ENCODE results near the gene SPIN2A. TPM values are rescaled to one million over a fixed set of nuclear protein-coding genes. Genes with fewer than 3 reads are reported as not detected.
A peak's percentile ranks its signal among the peaks of the same experiment; 100 is the strongest.
"Not testable (repeated sequence)": the region's sequence is repeated elsewhere in the genome, so short reads cannot be mapped to it uniquely, and the experiment has no call there.

Gene SPIN2A
- total RNA-seq, 2 donors from 2014 or later = 0.23 to 1.1 TPM

DNA sequence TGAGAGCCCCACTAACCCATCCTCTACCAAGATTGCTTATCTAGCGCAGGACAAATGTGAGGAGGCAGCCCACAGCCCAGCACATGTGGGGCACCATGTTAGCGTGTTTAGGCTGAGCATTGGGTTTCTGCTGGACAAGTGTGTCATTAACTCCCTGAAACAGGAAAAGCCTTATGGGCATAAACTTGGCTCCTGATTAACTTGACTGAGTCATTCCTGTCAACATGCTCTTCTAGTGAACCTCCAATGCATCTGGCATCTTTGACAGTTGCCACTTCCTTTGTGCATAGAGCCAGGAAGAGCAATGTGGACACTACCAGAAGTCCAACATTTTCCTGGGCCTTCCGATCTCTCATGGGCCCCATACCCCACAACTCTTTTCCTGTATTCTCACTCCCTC, 2.5 kb downstream of the SPIN2A start:
- Histone ChIP-seq H3K36me3 (no peaks in the 10 kb centered on the region), H3K27me3 (replicated peaks; ENCODE audit: insufficient read depth) (no peaks in the 10 kb centered on the region), H3K9me3 (no peaks in the 10 kb centered on the region), H3K4me3 (no peak overlapping the region), H3K27ac (no peak overlapping the region), H3K4me1 (replicated peaks) (no peaks in the 10 kb centered on the region)
- intact Hi-C loops (cut with DNase I) = no loop called here
- TF ChIP-seq POLR2AphosphoS5 (IDR thresholded peaks at IDR 0.05) (no peak), POLR2A (IDR thresholded peaks at IDR 0.05) (no peak)
- TF ChIP-seq, protein P1, sequence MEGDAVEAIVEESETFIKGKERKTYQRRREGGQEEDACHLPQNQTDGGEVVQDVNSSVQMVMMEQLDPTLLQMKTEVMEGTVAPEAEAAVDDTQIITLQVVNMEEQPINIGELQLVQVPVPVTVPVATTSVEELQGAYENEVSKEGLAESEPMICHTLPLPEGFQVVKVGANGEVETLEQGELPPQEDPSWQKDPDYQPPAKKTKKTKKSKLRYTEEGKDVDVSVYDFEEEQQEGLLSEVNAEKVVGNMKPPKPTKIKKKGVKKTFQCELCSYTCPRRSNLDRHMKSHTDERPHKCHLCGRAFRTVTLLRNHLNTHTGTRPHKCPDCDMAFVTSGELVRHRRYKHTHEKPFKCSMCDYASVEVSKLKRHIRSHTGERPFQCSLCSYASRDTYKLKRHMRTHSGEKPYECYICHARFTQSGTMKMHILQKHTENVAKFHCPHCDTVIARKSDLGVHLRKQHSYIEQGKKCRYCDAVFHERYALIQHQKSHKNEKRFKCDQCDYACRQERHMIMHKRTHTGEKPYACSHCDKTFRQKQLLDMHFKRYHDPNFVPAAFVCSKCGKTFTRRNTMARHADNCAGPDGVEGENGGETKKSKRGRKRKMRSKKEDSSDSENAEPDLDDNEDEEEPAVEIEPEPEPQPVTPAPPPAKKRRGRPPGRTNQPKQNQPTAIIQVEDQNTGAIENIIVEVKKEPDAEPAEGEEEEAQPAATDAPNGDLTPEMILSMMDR (IDR thresholded peaks at IDR 0.05) = no peak
- DNase-seq (ENCODE audit: low spot score) = no peak
- 95% methylated on average over 3 of the region's 3 CpGs for WGBS

DNA sequence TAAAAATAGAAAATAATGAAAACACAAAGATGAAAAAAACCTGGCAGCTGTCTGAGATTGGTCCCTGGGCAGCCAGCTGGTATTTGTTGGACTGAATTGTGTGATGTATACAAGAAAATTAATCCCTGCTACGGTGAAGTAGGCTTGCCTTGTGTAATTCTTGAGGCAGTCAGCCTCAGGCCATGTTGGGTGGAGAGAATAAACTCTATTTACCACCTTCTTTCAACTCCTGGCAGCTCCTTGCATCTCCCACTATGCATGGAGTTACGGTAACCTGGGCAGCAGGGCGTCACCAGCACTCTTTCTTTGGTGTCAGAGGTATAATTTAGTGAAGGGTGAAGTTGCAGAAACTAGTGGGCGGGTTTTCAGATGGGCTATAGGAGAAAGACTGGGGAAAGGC, 3.5 kb downstream of the SPIN2A start:
- Histone ChIP-seq H3K27me3 (replicated peaks; ENCODE audit: insufficient read depth) (no peaks in the 10 kb centered on the region), H3K36me3 (no peaks in the 10 kb centered on the region), H3K9me3 (no peaks in the 10 kb centered on the region), H3K4me1 (replicated peaks) (no peaks in the 10 kb centered on the region), H3K27ac (no peak overlapping the region), H3K4me3 (no peak overlapping the region)
- no peak for DNase-seq (ENCODE audit: low spot score)
- 76% methylated on average over 4 of the region's 4 CpGs for WGBS
- intact Hi-C loops (cut with DNase I) = no loop called here
- no peak for TF ChIP-seq POLR2AphosphoS5 (IDR thresholded peaks at IDR 0.05)
- no peak for TF ChIP-seq POLR2A (IDR thresholded peaks at IDR 0.05)

DNA sequence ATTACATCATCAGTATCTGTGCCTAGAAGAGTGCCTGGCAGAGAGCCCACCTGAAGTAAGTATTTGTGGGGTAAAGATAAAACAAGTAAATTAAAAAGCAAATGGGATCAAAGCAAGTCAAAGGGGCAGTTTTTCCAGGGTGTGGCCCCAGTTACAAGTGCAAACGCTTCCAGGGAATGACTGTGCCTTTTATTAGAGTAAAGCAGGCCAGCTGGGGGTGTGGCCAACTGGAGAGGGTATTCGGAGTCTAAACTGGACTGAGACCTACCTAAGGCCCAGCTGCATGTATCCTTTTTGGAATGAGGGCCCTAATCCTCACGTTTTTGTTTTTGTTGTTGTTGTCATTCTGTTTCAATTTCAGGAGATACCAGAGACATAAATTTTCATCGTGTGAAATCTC, 3.9 kb downstream of the SPIN2A start:
- 38% methylated on average over 4 of the region's 4 CpGs for WGBS
- H3K4me3 ChIP-seq; H3K36me3 ChIP-seq; H3K4me1 ChIP-seq (replicated peaks); H3K9me3 ChIP-seq; DNase-seq (ENCODE audit: low spot score); H3K27ac ChIP-seq; intact Hi-C loops (cut with DNase I); H3K27me3 ChIP-seq (replicated peaks; ENCODE audit: insufficient read depth): not testable (repeated sequence)

DNA sequence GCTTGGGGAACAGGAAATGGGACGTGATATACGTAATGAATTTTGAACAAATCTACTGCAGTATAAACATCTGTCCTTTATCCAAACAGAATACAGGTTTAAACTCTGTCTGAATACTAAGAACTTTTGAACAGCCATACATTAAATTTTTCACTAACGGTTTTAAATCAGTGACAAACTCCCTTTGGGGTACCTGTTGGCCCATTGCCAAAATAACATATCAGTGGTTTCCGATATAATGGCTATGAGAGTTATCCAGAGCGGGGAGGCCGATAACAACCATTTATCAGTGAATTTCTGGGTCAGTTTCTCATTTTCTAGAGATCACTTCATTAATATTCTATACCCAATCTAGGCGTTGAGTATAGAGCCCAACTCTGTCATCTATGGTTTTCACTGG, 5.2 kb downstream of the SPIN2A start:
- intact Hi-C loops (cut with DNase I) = no loop called here
- H3K9me3 ChIP-seq = no peaks in the 10 kb centered on the region

DNA sequence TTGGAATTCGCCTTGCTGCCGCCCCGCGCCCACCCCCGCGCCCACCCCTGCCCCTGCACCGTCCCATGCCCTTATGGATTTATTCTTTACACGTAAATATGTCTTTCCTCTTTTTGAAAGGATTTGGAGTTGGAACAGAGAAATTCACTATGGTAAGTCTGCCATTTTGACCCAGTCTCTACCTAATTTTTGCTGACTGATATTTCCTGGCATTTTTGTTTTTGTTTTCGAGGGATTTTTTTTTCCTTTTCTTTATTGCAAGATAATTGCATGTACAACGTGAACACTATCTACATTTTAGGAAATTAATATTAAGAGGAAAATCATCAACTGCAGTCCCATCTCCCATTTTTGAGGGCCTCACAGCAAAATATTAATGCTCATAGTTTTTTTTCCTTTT, 15.4 kb downstream of the SPIN2A start:
- H3K4me3 ChIP-seq = peak overlapping the region; percentile 43 to 44
- DNase-seq (ENCODE audit: low spot score) = no peak
- no peaks in the 10 kb centered on the region for H3K9me3 ChIP-seq
- intact Hi-C loops (cut with DNase I) = no loop called here
- H3K27ac ChIP-seq = peak overlapping the region in 1 of 2 donors; percentile 63
- TF ChIP-seq, protein P1 (IDR thresholded peaks at IDR 0.05) = no peak
- no peak for TF ChIP-seq POLR2AphosphoS5 (IDR thresholded peaks at IDR 0.05)
- no peak for TF ChIP-seq POLR2A (IDR thresholded peaks at IDR 0.05)
- no peaks in the 10 kb centered on the region for H3K36me3 ChIP-seq
- no peaks in the 10 kb centered on the region for H3K27me3 ChIP-seq (replicated peaks; ENCODE audit: insufficient read depth)
- WGBS = 7% methylated on average over 10 of the region's 10 CpGs
- H3K4me1 ChIP-seq (replicated peaks) = no peaks in the 10 kb centered on the region

More for the DNA sequence above, 5.2 kb downstream of the SPIN2A start:
- no peak overlapping the region for H3K4me3 ChIP-seq
- H3K36me3 ChIP-seq = no peaks in the 10 kb centered on the region
- 95% methylated on average over 7 of the region's 7 CpGs for WGBS
- H3K4me1 ChIP-seq (replicated peaks) = no peaks in the 10 kb centered on the region
- no peak for DNase-seq (ENCODE audit: low spot score)
- H3K27me3 ChIP-seq (replicated peaks; ENCODE audit: insufficient read depth) = no peaks in the 10 kb centered on the region
- TF ChIP-seq POLR2AphosphoS5 (IDR thresholded peaks at IDR 0.05) (no peak), POLR2A (IDR thresholded peaks at IDR 0.05) (no peak)
- TF ChIP-seq, protein P1 (IDR thresholded peaks at IDR 0.05) = no peak
- H3K27ac ChIP-seq = no peak overlapping the region

DNA sequence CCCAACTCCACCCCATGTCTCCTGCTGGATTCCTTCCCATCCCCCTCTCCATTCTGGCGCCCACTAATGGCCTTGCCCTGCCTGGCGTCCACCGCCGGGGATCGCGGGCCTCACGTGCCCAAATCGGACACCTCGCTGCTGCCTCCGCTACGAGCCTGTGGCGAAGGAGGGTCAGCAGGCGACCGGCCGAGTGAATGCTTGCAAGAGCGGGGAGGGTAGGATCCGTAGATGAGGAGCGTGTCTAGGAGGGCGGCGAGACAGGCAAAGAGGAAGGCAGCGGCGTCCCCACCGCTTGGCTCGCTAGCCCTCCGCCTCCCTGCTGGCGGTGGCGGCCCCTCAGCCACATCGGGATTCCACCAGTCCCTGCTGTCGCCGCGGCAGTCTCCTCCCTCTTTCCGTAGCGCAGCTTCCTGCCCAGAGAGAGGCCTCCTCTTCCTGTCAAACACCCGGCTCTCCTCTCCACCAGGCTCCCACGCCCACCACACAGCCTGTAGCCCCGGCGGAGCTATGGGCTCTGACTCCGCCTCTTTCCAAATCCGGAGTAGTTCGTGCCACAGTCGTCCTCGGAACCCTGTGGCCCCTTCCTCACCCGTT, 15.9 kb downstream of the SPIN2A start, which contains the start of gene SPIN2B:
Gene SPIN2B (minus strand): TSS at position 387 of the 594 bp plus-strand sequence.
- intact Hi-C loops (cut with DNase I) = no loop called here
- peak; percentile 68 for DNase-seq (ENCODE audit: low spot score)
- H3K4me3 ChIP-seq = peak within 1 kb of the TSS; percentile 43 to 44

DNA sequence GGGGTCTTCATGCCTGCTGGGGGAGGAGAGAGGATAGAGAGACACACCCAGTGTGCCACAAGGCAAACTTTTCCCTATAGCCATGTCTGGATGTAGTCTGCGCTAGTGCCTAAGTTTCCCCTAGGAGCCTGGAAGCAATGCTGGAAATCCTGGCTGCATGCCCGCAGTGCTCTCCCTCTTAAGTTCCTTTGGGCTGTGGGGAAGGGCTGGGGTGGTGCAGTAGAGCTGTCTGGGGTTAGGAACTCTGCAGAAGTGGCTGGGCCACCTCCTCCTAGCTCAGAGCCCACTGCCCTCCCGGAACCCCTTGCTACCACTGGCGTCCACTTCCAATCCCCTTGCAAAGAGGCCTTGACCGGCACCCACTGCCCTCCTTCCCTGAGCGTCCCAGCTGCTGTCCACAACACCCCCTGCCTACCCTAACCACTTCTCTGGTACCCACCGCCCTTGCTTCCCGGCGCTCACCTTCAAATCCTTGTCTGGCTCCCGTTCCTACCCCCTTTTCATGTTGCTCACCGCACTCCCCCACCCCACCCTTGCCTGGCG, 16.5 kb downstream of the SPIN2A start:
- intact Hi-C loops (cut with DNase I) = not testable (repeated sequence)
- peak overlapping the region; percentile 63 to 67 for H3K27ac ChIP-seq
- 1% methylated on average over 11 of the region's 12 CpGs for WGBS

More for the DNA sequence above, 15.9 kb downstream of the SPIN2A start, which contains the start of gene SPIN2B:
- no peaks in the 10 kb centered on the region for H3K9me3 ChIP-seq
- TF ChIP-seq POLR2AphosphoS5 (IDR thresholded peaks at IDR 0.05) (peak; percentile 66), POLR2A (IDR thresholded peaks at IDR 0.05) (peak; percentile 72)
- TF ChIP-seq, protein P1 (IDR thresholded peaks at IDR 0.05) = no peak
- no peaks in the 10 kb centered on the region for H3K4me1 ChIP-seq (replicated peaks)
- peak within 1 kb of the TSS; percentile 63 to 67 for H3K27ac ChIP-seq
- H3K27me3 ChIP-seq (replicated peaks; ENCODE audit: insufficient read depth) = no peaks in the 10 kb centered on the region
- no peaks in the 10 kb centered on the region for H3K36me3 ChIP-seq
- 0% methylated on average over 21 of the region's 43 CpGs for WGBS

More for the DNA sequence above, 16.5 kb downstream of the SPIN2A start:
- not testable (repeated sequence) for DNase-seq (ENCODE audit: low spot score); H3K9me3 ChIP-seq; H3K4me1 ChIP-seq (replicated peaks); H3K36me3 ChIP-seq; H3K27me3 ChIP-seq (replicated peaks; ENCODE audit: insufficient read depth)
- peak overlapping the region; percentile 43 to 44 for H3K4me3 ChIP-seq

Data from prostate gland (tissue), 2 donors.